Inferior parietal cortex (tissue), 1 donor: ENCODE results near the gene CRYGD.

Experiments used
- DNase-seq: peaks from one replicate; pipeline ENCODE4 v3.0.0-alpha.2; 2016; ENCODE audit errors: extremely low spot score

The CRYGD gene

DNA sequence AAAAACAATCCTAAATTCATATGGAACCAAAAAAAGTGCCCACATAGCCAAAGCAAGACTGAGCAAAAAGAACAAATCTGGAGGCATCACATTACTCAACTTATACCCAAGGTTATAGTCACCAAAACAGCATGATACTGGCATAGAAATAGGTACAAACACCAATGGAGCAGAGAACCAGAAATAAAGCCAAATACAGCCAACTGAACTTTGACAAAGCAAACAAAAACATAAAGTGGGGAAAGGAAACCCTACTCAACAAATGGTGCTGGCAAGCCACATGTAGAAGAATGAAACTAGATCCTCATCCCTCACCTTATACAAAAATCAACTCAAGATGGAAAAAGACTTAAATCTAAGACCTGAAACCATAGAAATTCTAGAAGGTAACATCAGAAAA, 40.5 kb downstream of the CRYGD start:
- DNase-seq: no peak

DNA sequence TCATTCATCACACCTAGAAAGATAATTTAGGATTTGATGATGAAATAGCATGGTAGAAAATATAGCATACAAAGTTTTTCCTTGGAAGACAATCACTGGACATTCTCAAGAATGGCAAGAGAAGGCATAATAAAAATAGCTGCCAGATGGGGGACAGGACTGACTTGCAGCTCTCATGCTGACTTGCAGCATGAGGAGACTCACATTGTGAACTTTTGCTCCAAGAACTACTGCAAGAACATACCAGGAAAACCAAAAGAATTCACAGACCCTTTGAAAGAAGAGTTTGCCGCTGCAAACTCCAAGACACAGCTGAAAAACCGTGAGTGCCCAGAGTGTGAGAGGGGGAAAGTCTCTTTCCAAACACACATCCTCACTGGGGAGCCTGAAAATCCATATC, 47.0 kb downstream of the CRYGD start:
- no peak for DNase-seq

DNA sequence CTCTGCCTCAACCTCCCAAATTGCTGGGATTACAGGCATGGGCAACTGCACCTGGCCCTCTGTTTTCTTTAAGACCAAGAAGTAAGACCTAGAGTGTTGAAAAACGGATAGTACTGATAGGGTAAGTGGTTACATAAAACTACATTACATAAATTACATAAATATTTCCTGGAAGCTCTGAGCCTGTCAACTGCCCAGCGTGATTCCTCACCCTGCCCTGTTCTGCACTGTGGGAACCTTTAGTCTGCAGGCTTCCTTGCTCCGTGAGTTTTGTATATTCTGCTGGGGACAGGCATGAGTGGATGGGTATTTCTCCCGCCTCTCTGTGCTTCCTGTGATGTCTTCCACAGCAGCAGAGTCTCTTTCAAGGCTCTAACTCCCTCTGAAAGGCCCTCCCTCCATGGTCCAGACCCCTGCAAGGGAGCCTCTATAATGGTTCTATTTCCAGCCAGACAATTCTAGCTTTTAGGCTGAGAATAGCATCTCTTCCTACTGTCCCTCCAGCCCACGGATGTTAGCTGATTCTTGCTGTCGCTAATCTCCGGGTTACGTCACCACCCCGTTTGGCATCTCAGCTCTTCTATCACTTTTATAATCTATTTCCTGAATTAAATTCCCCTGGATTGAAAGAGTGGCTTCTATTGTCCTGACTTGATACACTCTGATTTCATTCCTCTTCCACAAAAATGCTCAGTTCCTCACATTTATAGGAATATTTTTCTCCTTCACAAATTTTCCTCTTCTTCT, 49.5 kb downstream of the CRYGD start:
- DNase-seq: no peak

DNA sequence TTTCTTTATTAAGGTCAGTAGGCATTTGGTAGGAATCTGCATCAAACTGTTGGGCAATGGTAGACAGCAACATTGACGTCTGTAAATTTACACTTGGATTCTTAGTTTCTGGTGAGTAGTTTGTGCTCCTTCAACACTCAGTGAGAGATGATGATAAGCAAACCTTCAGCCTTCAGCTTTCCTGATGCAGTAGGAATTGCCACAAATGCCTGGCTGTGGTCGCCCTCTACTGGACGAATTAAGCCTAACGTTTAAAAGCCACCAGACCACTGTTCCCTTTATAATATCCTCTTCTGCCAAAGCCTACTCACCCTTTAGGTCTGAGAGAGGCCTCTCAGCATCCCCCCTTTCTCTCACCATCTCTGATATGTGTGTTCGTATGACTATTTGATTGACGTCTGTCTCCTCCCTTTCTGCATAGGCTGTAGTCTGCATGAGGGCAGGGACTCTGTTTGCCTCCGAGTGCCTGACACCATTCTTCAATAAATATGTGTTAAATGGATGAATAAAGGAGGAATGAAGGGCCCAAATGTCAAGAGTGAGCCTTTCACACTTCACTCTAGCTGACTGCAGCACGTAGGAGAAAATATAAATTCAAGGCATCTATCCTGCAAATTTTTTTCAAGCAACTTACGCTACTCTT, 52.0 kb downstream of the CRYGD start:
- DNase-seq: peak; percentile 86
